ENCODE measurements around the gene FAM162A.
"Not testable (repeated sequence)": the region's sequence is repeated elsewhere in the genome, so short reads cannot be mapped to it uniquely, and the experiment has no call there.

The FAM162A gene

GRCh38 chr3:122383771-122384697 is at the start of gene FAM162A:
FAM162A (plus strand) TSS chr3:122384182; CDS start chr3:122384266, 84 bp downstream.
- peak; percentile 84 for DNase-seq (ENCODE audit: low read depth)

- no peak for DNase-seq (ENCODE audit: low read depth)
Measured at GRCh38 chr3:122342803-122343202, 41.2 kb upstream of the FAM162A start.

- no peak for DNase-seq (ENCODE audit: low read depth)
Measured at GRCh38 chr3:122343654-122344053, 40.3 kb upstream of the FAM162A start.

- DNase-seq (ENCODE audit: low read depth), result no peak
Measured at GRCh38 chr3:122349171-122349570, 34.8 kb upstream of the FAM162A start.

GRCh38 chr3:122350814-122351418 is 33.1 kb upstream of the FAM162A start:
- DNase-seq (ENCODE audit: low read depth), result no peak

GRCh38 chr3:122351612-122352011 is 32.4 kb upstream of the FAM162A start:
- DNase-seq (ENCODE audit: low read depth), result no peak

- no peak for DNase-seq (ENCODE audit: low read depth)
Measured at GRCh38 chr3:122353215-122353614, 30.8 kb upstream of the FAM162A start.

GRCh38 chr3:122353893-122354401 is 30.0 kb upstream of the FAM162A start:
- DNase-seq (ENCODE audit: low read depth), result no peak

GRCh38 chr3:122355612-122356011 is 28.4 kb upstream of the FAM162A start:
- DNase-seq (ENCODE audit: low read depth), result no peak

GRCh38 chr3:122356402-122356801 is 27.6 kb upstream of the FAM162A start:
- DNase-seq (ENCODE audit: low read depth), result no peak

GRCh38 chr3:122357828-122358702 is 25.9 kb upstream of the FAM162A start:
- DNase-seq (ENCODE audit: low read depth), result no peak

- no peak for DNase-seq (ENCODE audit: low read depth)
Measured at GRCh38 chr3:122358703-122359032, 25.3 kb upstream of the FAM162A start.

GRCh38 chr3:122362026-122362425 is 22.0 kb upstream of the FAM162A start:
- no peak for DNase-seq (ENCODE audit: low read depth)

GRCh38 chr3:122364490-122364889 is 19.5 kb upstream of the FAM162A start:
- no peak for DNase-seq (ENCODE audit: low read depth)

- DNase-seq (ENCODE audit: low read depth), result no peak
Measured at GRCh38 chr3:122365073-122365472, 18.9 kb upstream of the FAM162A start.

- not testable (repeated sequence) for DNase-seq (ENCODE audit: low read depth)
Measured at GRCh38 chr3:122365582-122366378, 18.2 kb upstream of the FAM162A start.

GRCh38 chr3:122366379-122366749 is 17.6 kb upstream of the FAM162A start:
- DNase-seq (ENCODE audit: low read depth), result no peak

GRCh38 chr3:122374034-122374433 is 9.9 kb upstream of the FAM162A start:
- DNase-seq (ENCODE audit: low read depth), result no peak

- DNase-seq (ENCODE audit: low read depth), result no peak
Measured at GRCh38 chr3:122377975-122378374, 6.0 kb upstream of the FAM162A start.

GRCh38 chr3:122382888-122383666 is 905 bp upstream of the FAM162A start, which contains the start of gene MIX23:
MIX23 (minus strand) TSS chr3:122383231; CDS start chr3:122383224, 7 bp downstream.
- DNase-seq (ENCODE audit: low read depth), result peak; percentile 77

- DNase-seq (ENCODE audit: low read depth), result no peak
Measured at GRCh38 chr3:122387709-122388108, 3.7 kb downstream of the FAM162A start.

Measured in HS-27A (cell line).